DMS53 (cell line): Measurements from ENCODE around the gene SPDYC.

Experiments used
- DNase-seq: peaks from one replicate; lab custom pipeline; 2025; lab: John Stamatoyannopoulos, UW

The SPDYC gene

DNA sequence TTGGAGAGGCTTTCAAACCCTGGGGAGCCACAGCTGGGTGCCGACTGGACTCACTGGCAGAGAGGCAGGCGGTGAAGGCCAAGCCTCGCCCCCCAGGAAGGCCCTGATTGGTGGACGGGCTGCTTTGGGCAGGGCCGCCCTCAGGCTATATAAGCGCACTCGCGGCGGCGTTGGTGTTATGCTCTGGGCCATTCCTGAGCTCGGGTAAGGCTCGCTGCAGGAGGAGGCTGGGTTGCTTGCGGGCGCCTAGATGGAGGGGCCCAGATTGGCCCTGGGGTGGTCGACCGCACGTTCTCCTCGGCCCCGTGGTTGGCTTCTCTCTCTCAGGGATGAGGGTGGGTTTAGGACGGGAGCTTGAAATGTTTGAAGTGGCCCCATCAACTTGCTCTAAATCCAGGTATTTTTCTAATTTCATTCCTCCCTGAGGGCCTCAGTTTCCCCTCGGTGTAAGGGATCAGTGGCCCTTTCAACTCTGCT lies at the start of gene SPDYC:
Gene SPDYC (plus strand): TSS at position 176 of the 477 bp plus-strand sequence. CDS start 1,125 bp downstream, outside the sequence.
- DNase-seq, result no peak

DNA sequence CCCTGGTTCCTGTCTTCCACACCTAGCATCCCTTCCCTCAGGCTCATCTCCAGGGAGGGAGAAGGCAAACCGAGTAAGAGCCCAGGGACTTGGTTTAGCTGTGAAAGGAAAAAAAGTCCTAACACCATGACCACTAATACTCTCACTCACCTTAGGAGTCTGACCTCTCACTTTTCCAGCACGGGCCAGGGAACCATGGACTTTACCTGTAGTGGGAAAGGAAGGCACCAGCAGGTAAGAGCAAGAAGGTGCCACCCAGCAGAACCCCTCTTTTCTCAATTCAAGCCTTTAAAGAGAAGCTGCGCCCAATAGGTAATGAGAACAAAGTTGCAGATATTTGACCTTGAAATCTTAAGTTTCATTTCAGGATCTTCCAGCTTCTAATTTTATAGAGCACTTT lies 49.2 kb upstream of the SPDYC start:
- no peak for DNase-seq

GRCh38 chr11:65121447-65121864 lies 48.6 kb upstream of the SPDYC start:
- peak; percentile 58 for DNase-seq

DNA sequence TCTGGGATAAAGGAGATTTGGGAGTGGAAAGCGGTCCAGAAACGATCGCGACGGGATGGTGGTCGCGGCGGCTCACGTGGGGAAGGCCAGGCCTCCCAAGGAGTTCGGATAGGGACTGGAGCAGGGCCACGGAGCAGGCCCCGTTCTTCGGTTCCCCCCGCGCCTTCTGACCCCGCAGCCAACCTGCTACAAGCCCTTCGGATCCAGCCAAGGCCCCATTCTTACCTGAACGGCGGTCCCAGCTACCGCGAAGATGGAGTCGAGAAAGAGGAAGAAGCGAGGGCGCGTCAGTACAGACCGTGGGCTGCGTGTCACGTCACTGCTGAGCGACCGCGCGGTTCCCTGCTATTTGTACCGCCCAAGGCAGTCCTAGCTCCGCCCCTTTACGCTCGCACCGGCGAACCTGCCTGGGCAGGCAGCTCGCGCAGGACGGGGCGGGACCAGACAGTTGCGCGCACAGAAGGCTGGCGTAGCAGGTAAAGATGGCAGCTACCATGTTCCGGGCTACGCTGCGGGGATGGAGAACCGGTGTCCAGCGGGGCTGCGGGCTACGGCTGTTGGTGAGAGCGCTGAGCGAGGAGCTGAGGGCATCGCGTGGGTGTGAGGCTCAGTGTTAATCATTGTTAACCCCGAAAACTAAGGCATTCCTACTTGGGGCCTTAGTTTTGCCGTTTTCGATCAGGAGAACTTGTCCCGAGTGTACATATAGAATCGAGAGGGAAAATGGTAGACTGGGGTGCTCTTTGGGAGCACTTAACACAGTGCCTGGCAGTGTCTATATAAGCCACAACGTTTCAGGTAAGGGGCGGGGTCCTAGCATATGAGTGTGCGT lies 48.0 kb upstream of the SPDYC start, which contains the start of the genes FAU and MRPL49:
Gene FAU (minus strand): TSS at position 270 of the 832 bp plus-strand sequence. CDS start 321 bp downstream, outside the sequence.
Gene MRPL49 (plus strand): TSS at position 457 of the 832 bp plus-strand sequence. CDS start 26 bp downstream, at position 483.
- peak; percentile 99 for DNase-seq

GRCh38 chr11:65124480-65125196 lies 45.4 kb upstream of the SPDYC start:
- DNase-seq, result no peak

DNA sequence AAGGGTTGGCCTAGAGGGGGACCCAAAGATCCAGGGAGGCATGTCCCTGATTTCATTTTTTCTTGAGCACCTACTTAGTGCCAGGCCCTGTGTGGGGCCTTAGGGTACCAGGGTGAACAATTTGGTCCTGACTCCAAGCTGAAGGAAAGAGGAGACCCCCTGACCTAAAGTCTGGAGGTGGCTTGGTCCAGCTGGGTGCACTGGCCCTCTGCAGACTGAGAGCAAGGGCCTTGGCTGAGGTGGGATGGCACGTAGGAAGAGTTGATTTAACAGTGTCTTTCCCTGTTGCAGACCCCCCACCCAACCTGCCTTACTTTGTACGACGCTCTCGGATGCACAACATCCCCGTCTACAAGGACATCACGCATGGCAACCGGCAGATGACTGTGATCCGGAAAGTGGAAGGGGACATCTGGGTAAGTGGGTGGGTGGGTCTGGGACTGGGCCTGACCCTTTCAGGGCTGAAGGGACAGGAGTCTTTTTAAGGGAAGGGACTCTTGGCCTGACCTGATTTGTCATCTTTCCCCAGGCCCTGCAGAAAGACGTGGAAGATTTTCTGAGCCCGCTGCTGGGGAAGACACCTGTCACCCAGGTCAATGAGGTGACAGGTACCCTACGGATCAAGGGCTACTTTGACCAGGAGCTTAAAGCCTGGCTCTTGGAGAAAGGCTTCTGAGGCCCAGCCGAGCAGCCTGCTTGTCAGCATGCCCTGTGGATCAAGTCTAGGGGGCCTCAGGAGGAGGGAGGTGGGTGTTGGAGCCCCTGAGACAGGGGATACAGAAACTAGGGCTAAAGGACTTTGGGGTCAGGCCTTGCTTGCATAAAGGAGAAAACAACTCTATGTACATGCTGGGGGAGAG lies 44.6 kb upstream of the SPDYC start:
- DNase-seq, result no peak

DNA sequence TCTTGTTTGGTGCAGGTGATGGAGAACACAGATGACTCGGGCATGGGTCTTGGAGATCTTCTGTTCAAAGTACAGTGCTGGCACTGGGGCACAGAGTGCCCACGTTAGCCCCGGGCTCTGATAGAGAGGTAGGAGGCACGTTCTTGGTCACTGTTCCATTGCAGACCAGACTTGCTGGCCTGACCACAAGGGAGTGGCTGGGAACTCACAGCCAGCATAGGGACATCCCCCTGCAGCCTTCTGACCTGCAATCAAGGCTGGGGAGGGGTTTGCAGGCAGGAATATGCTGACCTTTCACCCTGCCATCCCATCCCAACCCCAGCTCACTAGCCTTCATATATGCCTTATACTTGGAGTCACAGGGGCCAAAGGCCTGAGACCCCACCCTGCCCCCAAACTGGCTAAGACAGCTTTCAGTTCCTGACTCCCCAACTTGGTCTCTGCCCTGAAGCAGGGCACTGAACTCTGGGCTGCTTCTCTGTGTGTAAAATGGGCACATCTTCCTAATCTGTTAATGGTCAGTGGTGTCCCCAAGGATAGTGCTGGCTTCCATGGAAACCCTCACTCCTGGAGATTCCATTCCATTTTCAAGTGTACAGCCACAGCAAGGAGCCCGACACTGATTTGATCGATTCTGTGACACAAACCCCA lies 43.3 kb upstream of the SPDYC start:
- DNase-seq, result no peak

- DNase-seq, result no peak
Observed at GRCh38 chr11:65127473-65128181, 42.4 kb upstream of the SPDYC start.

DNA sequence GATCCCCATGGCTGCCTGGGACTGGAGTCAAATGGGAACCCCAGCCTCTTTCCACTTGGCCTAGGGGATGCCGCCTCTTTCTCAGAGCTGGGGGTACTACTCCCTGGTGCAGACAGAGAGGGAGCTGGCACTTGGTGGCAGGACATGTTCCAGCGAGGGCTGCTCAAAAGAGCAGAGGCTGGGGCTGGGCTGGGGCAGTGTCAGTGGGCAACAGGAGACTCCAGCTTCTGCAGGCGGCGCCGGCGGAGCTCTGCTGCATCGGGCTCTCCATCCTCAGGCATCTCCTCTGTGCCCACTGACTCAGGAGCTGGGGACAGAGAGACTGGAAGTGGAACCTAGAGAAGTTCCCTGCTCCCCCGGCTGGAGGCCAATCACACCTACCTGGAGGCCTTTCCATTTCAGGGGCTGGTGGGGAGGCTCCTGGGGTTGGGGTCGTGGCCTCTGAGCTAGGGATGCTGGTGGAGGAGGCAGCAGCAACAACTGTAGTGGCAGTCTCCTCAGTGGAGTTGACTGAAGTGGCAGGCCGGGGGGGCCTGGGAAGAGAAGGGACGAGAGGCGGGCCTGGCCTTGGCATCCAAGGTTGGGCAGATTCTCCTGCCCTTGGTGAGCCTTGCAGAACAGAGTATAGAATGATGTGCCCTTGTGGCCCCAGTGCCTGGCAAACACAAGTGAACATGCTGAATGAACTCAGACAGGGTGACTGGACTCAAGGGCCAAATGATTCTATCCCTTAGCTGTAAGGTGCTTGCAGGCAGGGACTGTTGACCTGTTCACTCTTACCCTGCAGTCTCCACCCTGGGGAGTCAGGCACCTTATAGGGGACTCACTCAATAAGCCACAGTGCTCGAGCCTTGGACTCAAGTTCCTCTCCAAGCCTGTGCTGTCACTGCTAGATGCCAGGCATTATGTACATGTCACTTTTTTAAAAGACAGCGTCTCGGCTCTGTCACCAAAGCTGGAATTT lies 41.6 kb upstream of the SPDYC start:
- DNase-seq, result no peak

- DNase-seq, result no peak
Observed at GRCh38 chr11:65129649-65130441, 40.2 kb upstream of the SPDYC start.

GRCh38 chr11:65130631-65131416 lies 39.2 kb upstream of the SPDYC start:
- no peak for DNase-seq

DNA sequence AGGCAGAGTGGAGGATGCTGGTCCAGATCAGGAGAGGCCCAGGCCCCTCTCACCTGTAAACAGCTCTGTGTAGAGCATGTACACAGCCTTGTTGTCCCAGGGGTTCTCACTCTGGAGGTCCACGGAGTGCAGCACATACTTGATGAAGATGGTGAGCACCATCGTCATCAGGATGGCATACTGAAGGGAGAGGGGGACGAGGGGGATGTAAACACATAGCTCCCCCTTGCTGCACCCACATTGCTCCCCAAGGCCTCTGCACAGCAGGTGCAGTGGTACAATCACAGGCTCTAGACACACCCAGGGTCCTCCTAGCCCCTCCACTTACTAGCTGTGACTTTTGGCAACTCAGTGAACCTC lies 38.6 kb upstream of the SPDYC start:
- DNase-seq, result no peak

DNA sequence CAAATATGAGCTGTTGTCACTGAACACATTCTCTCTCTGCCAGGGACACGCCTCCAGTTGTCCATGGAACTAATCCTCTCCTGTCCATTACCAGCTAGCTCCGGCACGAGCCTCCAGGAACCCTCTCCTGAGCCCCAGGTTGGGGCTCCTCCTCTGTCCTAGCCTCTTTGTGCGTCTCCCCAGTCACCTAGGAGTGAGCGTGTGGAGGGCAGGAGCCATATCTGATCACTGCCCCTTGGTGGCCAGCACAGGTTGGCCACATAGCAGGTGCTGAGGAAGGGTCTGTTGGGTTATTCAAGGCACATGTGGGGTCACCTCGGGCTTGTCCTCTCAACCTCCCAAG lies 38.2 kb upstream of the SPDYC start:
- DNase-seq, result no peak

- DNase-seq, result no peak
Observed at GRCh38 chr11:65132238-65132987, 37.6 kb upstream of the SPDYC start.

DNA sequence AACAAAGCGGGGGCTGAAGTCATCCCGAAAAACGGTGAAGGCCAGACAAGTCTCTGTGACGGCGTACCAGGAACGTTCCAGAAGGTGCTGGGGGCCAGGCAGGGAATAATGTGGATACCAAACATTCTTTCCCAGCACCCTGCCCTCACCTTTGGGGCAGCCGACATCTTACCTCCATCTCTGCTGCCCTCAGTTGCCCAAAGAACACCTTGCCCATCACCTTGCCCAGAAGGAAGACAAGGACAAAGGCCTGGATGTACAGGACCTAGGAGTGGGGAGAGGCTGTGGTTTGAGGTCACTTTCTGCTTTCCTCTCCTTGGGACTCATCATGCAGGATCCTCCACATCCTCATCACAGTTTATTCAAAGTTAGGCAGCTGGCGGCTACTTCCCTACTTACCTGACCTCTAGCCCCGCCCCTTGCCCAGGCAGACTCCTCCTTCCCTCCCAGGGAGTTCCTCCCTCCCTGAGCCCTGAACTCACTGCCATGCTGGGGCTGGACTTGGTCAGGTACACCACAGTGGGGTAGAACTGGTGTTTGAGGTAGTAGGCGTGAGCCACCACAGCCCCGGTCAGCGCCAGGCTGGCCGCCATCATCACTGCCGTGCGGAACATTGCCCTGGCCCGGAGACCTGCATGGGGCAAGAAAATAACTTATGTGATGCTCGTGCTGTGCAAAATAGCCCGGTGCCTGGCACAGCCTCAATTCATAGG lies 36.9 kb upstream of the SPDYC start:
- DNase-seq, result peak; percentile 85

GRCh38 chr11:65133724-65134123 lies 36.3 kb upstream of the SPDYC start:
- peak; percentile 52 for DNase-seq
